ENCODE data around the gene NUCB1.

DNA sequence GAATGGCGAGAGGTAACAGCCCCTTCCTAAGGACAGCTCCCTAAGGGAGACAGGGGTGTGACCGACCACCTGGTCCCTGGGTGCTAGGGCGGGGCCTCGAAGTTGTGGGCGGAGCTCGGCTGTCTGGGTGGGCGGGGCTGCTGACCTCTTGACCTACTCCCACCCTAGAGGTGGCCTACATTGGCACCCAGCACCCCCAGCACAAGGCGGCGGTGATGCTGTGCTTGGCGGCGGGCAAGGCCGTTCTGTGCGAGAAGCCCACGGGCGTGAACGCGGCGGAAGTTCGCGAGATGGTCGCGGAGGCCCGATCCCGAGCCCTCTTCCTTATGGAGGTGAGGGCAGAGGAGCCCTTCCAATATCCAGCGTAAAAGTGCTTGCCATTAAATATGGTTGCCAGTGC, 35.8 kb downstream of the NUCB1 start:
- TF ChIP-seq, protein P1, sequence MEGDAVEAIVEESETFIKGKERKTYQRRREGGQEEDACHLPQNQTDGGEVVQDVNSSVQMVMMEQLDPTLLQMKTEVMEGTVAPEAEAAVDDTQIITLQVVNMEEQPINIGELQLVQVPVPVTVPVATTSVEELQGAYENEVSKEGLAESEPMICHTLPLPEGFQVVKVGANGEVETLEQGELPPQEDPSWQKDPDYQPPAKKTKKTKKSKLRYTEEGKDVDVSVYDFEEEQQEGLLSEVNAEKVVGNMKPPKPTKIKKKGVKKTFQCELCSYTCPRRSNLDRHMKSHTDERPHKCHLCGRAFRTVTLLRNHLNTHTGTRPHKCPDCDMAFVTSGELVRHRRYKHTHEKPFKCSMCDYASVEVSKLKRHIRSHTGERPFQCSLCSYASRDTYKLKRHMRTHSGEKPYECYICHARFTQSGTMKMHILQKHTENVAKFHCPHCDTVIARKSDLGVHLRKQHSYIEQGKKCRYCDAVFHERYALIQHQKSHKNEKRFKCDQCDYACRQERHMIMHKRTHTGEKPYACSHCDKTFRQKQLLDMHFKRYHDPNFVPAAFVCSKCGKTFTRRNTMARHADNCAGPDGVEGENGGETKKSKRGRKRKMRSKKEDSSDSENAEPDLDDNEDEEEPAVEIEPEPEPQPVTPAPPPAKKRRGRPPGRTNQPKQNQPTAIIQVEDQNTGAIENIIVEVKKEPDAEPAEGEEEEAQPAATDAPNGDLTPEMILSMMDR (IDR thresholded peaks at IDR 0.05): no peak
- TF ChIP-seq POLR2A (IDR thresholded peaks at IDR 0.05): no peak

Measured in uterus (tissue), 2 donors.